Caco-2 (cell line): Measurements from ENCODE around the gene DUOX1. TPM values are rescaled to one million over a fixed set of nuclear protein-coding genes. Genes with fewer than 3 reads are reported as not detected.

Source experiments
- BruUV-seq: library from RNA; stranded (reverse); fragments of 400-500 nt; replicated peaks from 2 replicates; lab custom pipeline; 2021; lab: Mats Ljungman, UMichigan
- CTCF ChIA-PET: fragments of 300-600 bp; sonication (Branson Sonifier 250); formaldehyde crosslinking; loops from one replicate; lab custom pipeline; 2022; ENCODE audit warnings: antibody characterized with exemption; lab: Charles Lee
- POLR2A ChIA-PET: fragments of 300-600 bp; sonication (Branson Sonifier 250); formaldehyde crosslinking; loops from one replicate; lab custom pipeline; 2022; ENCODE audit warnings: antibody characterized with exemption; lab: Charles Lee
- DNase-seq, 2 experiments: peaks; one replicate each; pipeline versions ENCODE4 v3.0.0 to v3.0.0-alpha.2; 2020 to 2022
- H3K27me3 ChIP-seq: replicated peaks from 2 replicates; pipeline ENCODE4 v1.6.0; 2011; ENCODE audit warnings: low read length; ENCODE audit not compliant: control insufficient read depth, insufficient read depth
- H3K36me3 ChIP-seq: 2 replicates; pipeline ENCODE4 v1.5.1; 2011; ENCODE audit warnings: low read length; ENCODE audit not compliant: control insufficient read depth, insufficient read depth
- H3K4me1 ChIP-seq: fragments of 250-450 bp; sonication (Bioruptor Pico); 2 replicates; pipeline ENCODE4 v1.5.1; 2020; ENCODE audit warnings: mild to moderate bottlenecking
- H3K4me3 ChIP-seq: 2 replicates; pipeline ENCODE4 v1.5.1; 2011; ENCODE audit warnings: low read depth, mild to moderate bottlenecking, control low read depth, low read length
- H3K9me3 ChIP-seq: fragments of 250-450 bp; sonication (Bioruptor Pico); 2 replicates; pipeline ENCODE4 v1.5.1; 2020; ENCODE audit warnings: mild to moderate bottlenecking, moderate library complexity
- H3K27ac Mint-ChIP-seq: one replicate; pipeline ENCODE4 v1.8.0; 2022; ENCODE audit warnings: mixed read lengths; ENCODE audit not compliant: unreplicated experiment
- H3K27me3 Mint-ChIP-seq: one replicate; pipeline ENCODE4 v1.8.0; 2022; ENCODE audit warnings: mixed read lengths; ENCODE audit not compliant: insufficient read depth, unreplicated experiment
- H3K36me3 Mint-ChIP-seq: one replicate; pipeline ENCODE4 v1.8.0; 2022; ENCODE audit warnings: mild to moderate bottlenecking, mixed read lengths; ENCODE audit not compliant: insufficient read depth, unreplicated experiment
- H3K4me1 Mint-ChIP-seq: one replicate; pipeline ENCODE4 v1.8.0; 2022; ENCODE audit warnings: low read depth, mixed read lengths; ENCODE audit not compliant: unreplicated experiment
- H3K4me3 Mint-ChIP-seq: one replicate; pipeline ENCODE4 v1.8.0; 2022; ENCODE audit warnings: mild to moderate bottlenecking, moderate library complexity, mixed read lengths; ENCODE audit not compliant: unreplicated experiment
- H3K9me3 Mint-ChIP-seq: one replicate; pipeline ENCODE4 v1.8.0; 2022; ENCODE audit warnings: mixed read lengths; ENCODE audit not compliant: unreplicated experiment
- CTCF ChIP-seq, 2 experiments: fragments of 200-600 bp in 1 of 2; IDR thresholded peaks; 1 replicate in 1 of 2; 2 replicates in 1 of 2; pipeline versions ENCODE4 v1.5.1 to v1.8.0; 2011 to 2022; ENCODE audit warnings: antibody characterized with exemption in 1 of 2, control low read depth in 1 of 2, inconsistent platforms in 1 of 2, low read depth in 1 of 2, low read length in 1 of 2, mild to moderate bottlenecking in 1 of 2, moderate library complexity in 1 of 2; ENCODE audit not compliant: insufficient read depth in 1 of 2, severe bottlenecking in 1 of 2, unreplicated experiment in 1 of 2
- intact Hi-C: fragments of 100-400 bp; cut with micrococcal nuclease; formaldehyde crosslinking; loops from one replicate; pipeline ENCODE4 v1.10.0; 2022; ENCODE audit not compliant: unreplicated experiment
- total RNA-seq: library from RNA; stranded (reverse); gene quantifications from 2 replicates; pipeline ENCODE4 v1.2.3, GENCODE V29; 2022

Gene DUOX1
- total RNA-seq, 1 experiment from 2014 or later, result 0.14 TPM

GRCh38 chr15:45112591-45113379, 17.0 kb upstream of the DUOX1 start:
- no TSS peak for BruUV-seq
- no peaks in the 10 kb centered on the region for H3K36me3 ChIP-seq
- CTCF ChIA-PET, result interaction anchor here (1.0 kb wide), 1 partner anchor 144 kb away, joined by 5 read pairs; no protein-coding TSS in a partner anchor
- H3K27me3 ChIP-seq, result no peaks in the 10 kb centered on the region
- peaks cover 10% of the 10 kb centered on the region for H3K4me1 Mint-ChIP-seq
- H3K36me3 Mint-ChIP-seq, result peaks cover 8% of the 10 kb centered on the region
- H3K4me3 Mint-ChIP-seq, result peak overlapping the region; percentile 77
- no peak for TF ChIP-seq CTCF (IDR thresholded peaks at IDR 0.05; ENCODE audit: insufficient read depth in 1 of 2, low read depth in 1 of 2, low read length in 1 of 2, severe bottlenecking in 1 of 2, unreplicated experiment in 1 of 2)
- intact Hi-C loops, result no loop called here
- H3K4me1 ChIP-seq, result peaks cover 2% of the 10 kb centered on the region; the same call in 1 of the 2 replicates
- no peak for DNase-seq
- POLR2A ChIA-PET, result no interaction called here
- H3K9me3 Mint-ChIP-seq, result no peaks in the 10 kb centered on the region
- H3K27ac Mint-ChIP-seq, result no peak overlapping the region
- H3K27me3 Mint-ChIP-seq, result peaks cover 4% of the 10 kb centered on the region
- H3K4me3 ChIP-seq, result peak overlapping the region; percentile 31
- H3K9me3 ChIP-seq, result no peaks in the 10 kb centered on the region

- Mint-ChIP-seq H3K4me3 (peak overlapping the region; percentile 77), H3K9me3 (no peaks in the 10 kb centered on the region), H3K27me3 (peaks cover 4% of the 10 kb centered on the region), H3K36me3 (peaks cover 11% of the 10 kb centered on the region), H3K4me1 (peaks cover 17% of the 10 kb centered on the region), H3K27ac (no peak overlapping the region)
- peaks cover 4% of the 10 kb centered on the region; the same call in 1 of the 2 replicates for H3K4me1 ChIP-seq
- ChIA-PET CTCF (interaction anchor here (1.0 kb wide), 1 partner anchor 145 kb away, joined by 5 read pairs; no protein-coding TSS in a partner anchor), POLR2A (no interaction called here)
- peak overlapping the region; percentile 31; the same call in 1 of the 2 replicates for H3K4me3 ChIP-seq
- intact Hi-C loops, result no loop called here
- H3K36me3 ChIP-seq, result no peaks in the 10 kb centered on the region
- no peaks in the 10 kb centered on the region for H3K27me3 ChIP-seq
- TF ChIP-seq CTCF (IDR thresholded peaks at IDR 0.05; ENCODE audit: insufficient read depth in 1 of 2, low read depth in 1 of 2, low read length in 1 of 2, severe bottlenecking in 1 of 2, unreplicated experiment in 1 of 2), result no peak
- no peaks in the 10 kb centered on the region for H3K9me3 ChIP-seq
- BruUV-seq, result TSS peak; percentile 21
- DNase-seq, result no peak
Measured at GRCh38 chr15:45113380-45113990, 16.3 kb upstream of the DUOX1 start.

DNA sequence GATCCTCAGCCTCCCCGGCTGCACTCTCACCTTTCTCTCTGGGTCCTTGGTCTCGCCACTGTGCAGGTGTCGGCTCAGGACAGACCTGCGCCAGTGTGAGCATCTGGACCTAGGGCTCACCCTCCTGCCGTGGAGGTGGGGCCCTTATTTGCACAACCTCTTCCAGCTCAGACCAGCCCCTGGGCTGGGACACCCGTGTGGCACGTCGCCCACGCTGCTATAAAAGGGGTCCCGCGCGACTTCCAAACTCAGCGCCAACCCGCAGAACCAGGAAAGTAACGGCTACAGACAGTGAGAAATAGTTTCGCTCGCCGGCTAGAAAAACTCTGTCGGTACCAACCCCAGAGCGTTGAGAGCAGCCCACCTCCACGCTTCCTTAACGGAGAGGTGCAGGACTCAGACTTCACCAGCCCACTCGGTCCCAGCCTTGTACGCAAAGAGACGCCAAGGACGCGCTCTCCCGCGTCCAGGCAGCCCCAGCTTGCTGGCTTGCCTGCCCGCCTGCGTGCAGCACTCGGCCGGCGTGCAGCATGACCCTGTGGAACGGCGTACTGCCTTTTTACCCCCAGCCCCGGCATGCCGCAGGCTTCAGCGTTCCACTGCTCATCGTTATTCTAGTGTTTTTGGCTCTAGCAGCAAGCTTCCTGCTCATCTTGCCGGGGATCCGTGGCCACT, 15.6 kb upstream of the DUOX1 start, which contains the start of the genes DUOX2 and DUOXA2:
Gene DUOX2, minus strand, starts transcription at position 97 of the 675 bp plus-strand sequence. CDS start 761 bp downstream, outside the sequence.
Gene DUOXA2, plus strand, starts transcription at position 251 of the 675 bp plus-strand sequence. Its CDS starts 280 bp downstream, at position 531.
- H3K4me3 ChIP-seq, result peak within 1 kb of the TSS; percentile 31
- BruUV-seq, result TSS peak; percentile 97
- no peaks in the 10 kb centered on the region for H3K9me3 ChIP-seq
- TF ChIP-seq CTCF (IDR thresholded peaks at IDR 0.05; ENCODE audit: insufficient read depth in 1 of 2, low read depth in 1 of 2, low read length in 1 of 2, severe bottlenecking in 1 of 2, unreplicated experiment in 1 of 2), result no peak
- intact Hi-C loops, result loop anchor here (1.0 kb wide), 1 partner anchor 73 kb away; no protein-coding TSS in a partner anchor
- no peak for DNase-seq
- peaks cover 11% of the 10 kb centered on the region for H3K36me3 Mint-ChIP-seq
- H3K27ac Mint-ChIP-seq, result no peak within 1 kb of the TSS
- CTCF ChIA-PET, result interaction anchor here (1.5 kb wide), 1 partner anchor 9 kb away, joined by 4 read pairs; no protein-coding TSS in a partner anchor
- POLR2A ChIA-PET, result no interaction called here
- H3K27me3 Mint-ChIP-seq, result peaks cover 4% of the 10 kb centered on the region
- H3K9me3 Mint-ChIP-seq, result no peaks in the 10 kb centered on the region
- H3K27me3 ChIP-seq, result no peaks in the 10 kb centered on the region
- H3K4me1 Mint-ChIP-seq, result peaks cover 17% of the 10 kb centered on the region
- no peaks in the 10 kb centered on the region for H3K36me3 ChIP-seq
- peak within 1 kb of the TSS; percentile 77 for H3K4me3 Mint-ChIP-seq
- peaks cover 4% of the 10 kb centered on the region; the same call in 1 of the 2 replicates for H3K4me1 ChIP-seq
